Measurements from ENCODE around the gene SLC35D1. TPM values are rescaled to one million over a fixed set of nuclear protein-coding genes. Genes with fewer than 3 reads are reported as not detected.

Gene SLC35D1
- 7.7 and 8.4 TPM in 2 replicates for total RNA-seq

DNA sequence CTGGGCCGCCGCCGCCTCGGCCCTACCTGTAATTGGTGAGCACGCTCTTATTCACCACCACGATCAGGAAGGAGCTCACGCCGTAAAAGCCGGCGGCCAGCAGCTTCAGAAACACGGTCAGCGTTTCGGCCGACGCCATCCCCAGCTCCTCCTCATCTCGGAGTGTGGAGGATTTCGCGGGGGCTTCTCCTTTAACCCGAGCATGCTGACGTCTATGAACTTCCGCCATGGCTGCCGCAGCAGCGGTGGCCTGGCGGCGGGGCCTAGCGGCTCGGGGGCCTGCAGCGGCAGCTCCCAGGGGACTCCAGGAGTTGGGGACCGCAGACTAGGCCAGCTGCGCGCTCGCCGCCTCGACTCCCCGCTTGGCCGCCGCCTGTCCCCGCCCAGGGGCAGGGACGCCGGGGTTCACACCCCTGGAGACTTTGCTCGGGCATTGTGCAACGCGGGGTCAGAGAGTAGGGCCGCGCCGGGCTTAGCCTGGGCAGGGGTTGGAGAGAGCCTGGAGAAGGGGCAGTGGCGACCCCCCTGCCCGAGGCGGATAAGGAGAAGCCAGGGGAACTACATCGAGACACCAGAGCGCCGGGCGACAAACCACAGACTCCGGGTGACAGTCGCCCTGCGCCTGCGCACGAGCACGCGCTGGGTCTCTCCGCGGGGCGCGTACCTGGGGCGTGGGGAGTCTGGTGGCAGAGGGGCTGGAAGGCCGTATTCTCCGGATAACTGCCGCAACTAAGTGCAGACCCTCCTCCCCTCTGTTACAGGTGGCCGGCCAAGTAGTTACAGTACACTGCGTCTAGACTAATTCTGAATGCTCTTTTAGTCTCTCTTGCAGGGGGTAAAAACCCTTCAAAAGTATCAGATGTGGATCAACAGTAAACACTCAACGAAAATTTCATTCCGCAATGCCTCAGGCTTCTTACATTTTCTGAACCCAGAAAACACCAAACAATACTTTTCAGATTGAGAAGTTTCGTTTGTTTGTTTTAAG is at the start of gene SLC35D1:
TSS of gene SLC35D1 (minus strand) at position 364 of the 988 bp plus-strand sequence. CDS start at position 229, 135 bp downstream.

Other genes with a start within 250 kb of the SLC35D1 start
- gene DNAI4, start 129.3 kb downstream of the SLC35D1 start, total RNA-seq = 8.4 and 10.8 TPM in 2 replicates
- 28.1 and 38.2 TPM in 2 replicates for gene MIER1, start 129.2 kb downstream of the SLC35D1 start, total RNA-seq
- gene C1orf141, start 80.8 kb upstream of the SLC35D1 start, total RNA-seq = not detected in 2 replicates
- gene IL23R, start 112.3 kb upstream of the SLC35D1 start, total RNA-seq = not detected in 2 replicates